Right lobe of liver (tissue), 4 donors: ENCODE data around the gene VAC14.

ENCODE experiments used
- POLR2A ChIP-seq: fragments of 450-650 bp; IDR thresholded peaks from one replicate; pipeline ENCODE4 v1.6.1; 2017; ENCODE audit warnings: antibody characterized with exemption, mild to moderate bottlenecking
- TF ChIP-seq, protein P1 (sequence below), 4 donors: fragments of 200-600 bp in 3 of 4; fragments of 450-650 bp in 1 of 4; IDR thresholded peaks; one replicate each; pipeline versions ENCODE4 v1.5.1 to v1.8.0; 2016 to 2022; ENCODE audit warnings: antibody characterized with exemption in 4 of 4, mild to moderate bottlenecking in 2 of 4
- donor health status: DM: no; HTN: no; CAD: no.
- donor health status: DM: no; HTN: no; CAD: no.
- donor health status: DM: no; HTN: yes; CAD: no.

DNA sequence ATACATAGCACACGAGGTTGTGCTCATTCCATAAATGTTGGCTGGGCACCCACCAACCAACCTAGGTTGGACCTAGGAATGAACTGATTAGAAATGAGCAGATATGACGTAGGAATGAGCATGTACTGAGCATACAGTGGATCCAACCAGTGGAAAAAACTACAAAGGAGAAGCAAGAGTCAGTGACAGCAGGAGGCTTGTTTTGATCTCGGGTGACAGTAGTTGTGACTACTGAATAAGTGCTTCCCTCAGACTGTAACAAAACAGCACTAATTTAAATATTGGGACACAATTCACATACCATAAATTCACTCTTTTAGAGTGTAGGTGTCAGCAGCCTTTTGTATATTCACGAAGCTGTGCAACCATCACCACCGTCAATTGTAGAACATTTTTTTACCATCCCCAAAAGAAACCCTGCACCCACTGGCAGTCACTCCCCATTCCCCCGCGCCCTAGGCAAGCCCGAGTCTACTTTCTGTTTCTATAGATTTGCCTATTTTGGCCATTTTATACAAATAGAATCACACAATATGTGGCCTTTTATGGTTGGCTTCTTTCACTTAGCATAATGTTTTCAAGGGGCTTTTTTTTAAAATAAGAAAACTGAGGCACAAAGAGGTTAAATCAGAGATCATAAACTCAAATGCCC lies 7.0 kb downstream of the VAC14 start:
- TF ChIP-seq, protein P1, sequence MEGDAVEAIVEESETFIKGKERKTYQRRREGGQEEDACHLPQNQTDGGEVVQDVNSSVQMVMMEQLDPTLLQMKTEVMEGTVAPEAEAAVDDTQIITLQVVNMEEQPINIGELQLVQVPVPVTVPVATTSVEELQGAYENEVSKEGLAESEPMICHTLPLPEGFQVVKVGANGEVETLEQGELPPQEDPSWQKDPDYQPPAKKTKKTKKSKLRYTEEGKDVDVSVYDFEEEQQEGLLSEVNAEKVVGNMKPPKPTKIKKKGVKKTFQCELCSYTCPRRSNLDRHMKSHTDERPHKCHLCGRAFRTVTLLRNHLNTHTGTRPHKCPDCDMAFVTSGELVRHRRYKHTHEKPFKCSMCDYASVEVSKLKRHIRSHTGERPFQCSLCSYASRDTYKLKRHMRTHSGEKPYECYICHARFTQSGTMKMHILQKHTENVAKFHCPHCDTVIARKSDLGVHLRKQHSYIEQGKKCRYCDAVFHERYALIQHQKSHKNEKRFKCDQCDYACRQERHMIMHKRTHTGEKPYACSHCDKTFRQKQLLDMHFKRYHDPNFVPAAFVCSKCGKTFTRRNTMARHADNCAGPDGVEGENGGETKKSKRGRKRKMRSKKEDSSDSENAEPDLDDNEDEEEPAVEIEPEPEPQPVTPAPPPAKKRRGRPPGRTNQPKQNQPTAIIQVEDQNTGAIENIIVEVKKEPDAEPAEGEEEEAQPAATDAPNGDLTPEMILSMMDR (IDR thresholded peaks at IDR 0.05) = no peak
- TF ChIP-seq POLR2A = no peak
